Right atrium auricular region (tissue), 2 donors: Measurements from ENCODE around the gene LSMEM2. TPM values are rescaled to one million over a fixed set of nuclear protein-coding genes. Genes with fewer than 3 reads are reported as not detected.

ENCODE experiments used
- DNase-seq: peaks from one replicate; pipeline ENCODE4 v3.0.0-alpha.2; 2019; ENCODE audit warnings: low spot score
- H3K27ac ChIP-seq, 2 donors: fragments of 200-600 bp; sonication (generic); 1 replicate in 1 of 2; 2 replicates in 1 of 2; pipeline ENCODE4 v1.5.1; 2016 to 2019
- H3K27me3 ChIP-seq, 2 donors: fragments of 200-600 bp; sonication (generic); one replicate each; pipeline versions ENCODE4 v1.5.1 to v1.6.0; 2017 to 2019
- H3K36me3 ChIP-seq: fragments of 200-600 bp; sonication (generic); one replicate; pipeline ENCODE4 v1.5.1; 2016
- H3K4me1 ChIP-seq, 2 donors: fragments of 200-600 bp; sonication (generic); one replicate each; pipeline versions ENCODE4 v1.5.1 to v1.6.0; 2017 to 2019
- H3K4me3 ChIP-seq, 2 donors: fragments of 200-600 bp; sonication (generic); 1 replicate in 1 of 2; 2 replicates in 1 of 2; pipeline ENCODE4 v1.5.1; 2017 to 2019; ENCODE audit warnings: mild to moderate bottlenecking in 1 of 2, moderate library complexity in 1 of 2
- H3K9me3 ChIP-seq, 2 donors: fragments of 200-600 bp; sonication (generic); one replicate each; pipeline ENCODE4 v1.5.1; 2019
- CTCF ChIP-seq, 2 donors: fragments of 200-600 bp; sonication (generic); IDR thresholded peaks; one replicate each; pipeline ENCODE4 v1.5.1; 2019; ENCODE audit warnings: antibody characterized with exemption in 2 of 2
- total RNA-seq, 2 donors: library from RNA; depleted of rRNA; stranded (reverse); fragments of >200 nt; gene quantifications; one replicate each; pipeline ENCODE4 v1.1.0, GENCODE V29; 2016

The LSMEM2 gene
- total RNA-seq, 2 donors from 2014 or later: 9.0 to 10.6 TPM

DNA sequence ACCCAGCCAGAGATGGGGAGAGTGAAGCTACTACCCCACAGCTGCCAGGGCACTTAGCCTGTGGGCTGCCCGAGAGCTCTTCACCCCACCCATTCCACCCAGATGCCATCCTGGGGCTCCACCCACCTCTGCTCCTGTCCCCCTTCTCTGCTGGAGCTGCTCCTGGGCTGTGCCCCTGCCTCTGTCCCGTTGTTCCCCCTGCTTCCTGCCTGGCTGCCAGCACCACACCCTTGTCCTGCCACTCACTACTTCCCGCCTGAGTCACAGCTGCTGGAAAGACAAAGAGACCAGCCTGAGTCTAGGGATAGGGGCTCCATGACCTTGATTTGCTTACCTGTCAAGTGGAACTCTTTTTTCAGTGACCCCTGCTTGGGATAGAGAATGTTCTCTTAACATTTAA lies 30.5 kb upstream of the LSMEM2 start:
- Histone ChIP-seq H3K36me3 (peaks cover 21% of the 10 kb centered on the region), H3K9me3 (no peaks in the 10 kb centered on the region), H3K27ac (peak overlapping the region; percentile 88 to 95), H3K4me1 (peaks cover 0 to 98% of the 10 kb centered on the region in 2 donors), H3K27me3 (no peaks in the 10 kb centered on the region), H3K4me3 (no peak overlapping the region)
- DNase-seq: peak; percentile 87
- no peak for TF ChIP-seq CTCF (IDR thresholded peaks at IDR 0.05)

DNA sequence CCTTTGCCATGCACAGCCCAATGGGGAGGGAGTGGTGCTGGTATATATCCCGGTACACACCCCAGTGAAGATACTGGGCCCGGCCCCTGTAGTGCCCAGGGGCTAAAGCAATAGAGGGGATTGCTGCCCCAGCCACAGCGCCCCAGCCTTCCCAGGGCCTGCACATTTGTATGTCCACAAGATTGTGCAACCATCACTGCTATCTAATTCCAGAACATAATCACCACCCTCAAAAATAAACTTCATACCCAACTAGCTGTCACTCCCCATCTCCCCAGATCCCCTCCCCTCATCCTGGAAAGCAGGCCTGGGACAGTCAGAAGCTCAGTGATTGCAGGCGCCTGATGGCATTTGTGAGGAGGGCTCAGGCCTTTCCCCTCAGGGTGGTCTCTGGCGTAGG lies 29.4 kb upstream of the LSMEM2 start:
- no peaks in the 10 kb centered on the region for H3K9me3 ChIP-seq
- peaks cover 27% of the 10 kb centered on the region for H3K36me3 ChIP-seq
- peaks cover 0 to 100% of the 10 kb centered on the region in 2 donors for H3K4me1 ChIP-seq
- TF ChIP-seq CTCF (IDR thresholded peaks at IDR 0.05): no peak
- H3K27ac ChIP-seq: peak overlapping the region; percentile 88 to 95
- H3K4me3 ChIP-seq: no peak overlapping the region
- no peaks in the 10 kb centered on the region for H3K27me3 ChIP-seq
- peak; percentile 57 for DNase-seq

DNA sequence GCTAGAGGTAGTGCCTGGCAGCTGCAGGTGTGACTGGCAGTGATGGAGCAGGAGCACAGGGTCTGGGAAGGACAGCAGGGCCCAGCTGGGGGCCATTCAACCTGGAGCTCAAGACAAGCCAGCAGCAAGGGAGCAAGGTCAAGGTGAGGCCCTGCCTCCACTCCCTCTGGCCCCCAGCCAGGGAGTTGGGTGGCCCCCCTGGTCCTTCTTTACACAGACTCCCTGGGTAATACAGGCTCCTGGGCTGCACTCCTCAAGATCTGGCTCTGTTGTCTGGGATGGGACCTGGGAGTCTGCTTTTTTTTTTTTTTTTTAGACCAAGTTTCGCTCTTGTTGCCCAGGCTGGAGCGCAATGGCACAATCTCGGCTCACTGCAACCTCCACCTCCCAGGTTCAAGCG lies 28.4 kb upstream of the LSMEM2 start:
- Histone ChIP-seq H3K4me3 (no peak overlapping the region), H3K27me3 (no peaks in the 10 kb centered on the region), H3K36me3 (peaks cover 32% of the 10 kb centered on the region), H3K27ac (peak overlapping the region; percentile 88 to 95), H3K4me1 (peaks cover 0 to 100% of the 10 kb centered on the region in 2 donors), H3K9me3 (no peaks in the 10 kb centered on the region)
- DNase-seq: no peak
- no peak for TF ChIP-seq CTCF (IDR thresholded peaks at IDR 0.05)

DNA sequence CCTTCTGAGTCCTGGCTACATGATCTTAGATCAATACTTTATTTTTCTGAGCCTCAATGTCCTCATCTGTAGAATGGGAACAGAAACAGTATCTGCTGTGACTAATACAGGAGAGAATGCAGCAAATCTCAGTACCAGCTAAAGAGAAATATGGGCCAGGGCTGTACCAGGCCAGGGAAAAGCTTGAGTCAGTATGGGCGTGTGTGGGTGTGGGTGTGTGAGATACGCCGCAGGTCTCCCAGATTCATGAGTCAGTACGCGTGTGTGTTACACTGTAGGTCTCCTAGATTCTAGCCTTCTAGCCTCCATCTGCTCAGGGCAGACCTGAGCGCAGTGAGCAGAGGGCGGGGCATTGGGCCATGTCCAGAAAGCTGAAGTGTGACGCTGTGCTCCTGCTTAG lies 27.7 kb upstream of the LSMEM2 start:
- TF ChIP-seq CTCF (IDR thresholded peaks at IDR 0.05): no peak
- peak; percentile 59 for DNase-seq

GRCh38 chr3:50254577-50255250 lies 24.2 kb upstream of the LSMEM2 start:
- Histone ChIP-seq H3K27me3 (no peaks in the 10 kb centered on the region), H3K36me3 (peaks cover 59% of the 10 kb centered on the region), H3K9me3 (no peaks in the 10 kb centered on the region), H3K4me3 (no peak overlapping the region), H3K4me1 (peaks cover 0 to 85% of the 10 kb centered on the region in 2 donors), H3K27ac (peak overlapping the region; percentile 88 to 95)
- TF ChIP-seq CTCF (IDR thresholded peaks at IDR 0.05): no peak
- peak; percentile 91 for DNase-seq

More for the DNA sequence above, 27.7 kb upstream of the LSMEM2 start:
- Histone ChIP-seq H3K27me3 (no peaks in the 10 kb centered on the region), H3K9me3 (no peaks in the 10 kb centered on the region), H3K36me3 (peaks cover 38% of the 10 kb centered on the region), H3K4me1 (peaks cover 0 to 100% of the 10 kb centered on the region in 2 donors), H3K4me3 (no peak overlapping the region), H3K27ac (peak overlapping the region; percentile 88 to 95)

GRCh38 chr3:50255251-50255615 lies 23.7 kb upstream of the LSMEM2 start:
- peak overlapping the region; percentile 88 to 95 for H3K27ac ChIP-seq
- peak; percentile 58 for DNase-seq
- H3K27me3 ChIP-seq: no peaks in the 10 kb centered on the region
- H3K4me3 ChIP-seq: no peak overlapping the region
- peaks cover 59% of the 10 kb centered on the region for H3K36me3 ChIP-seq
- H3K9me3 ChIP-seq: no peaks in the 10 kb centered on the region
- peaks cover 0 to 82% of the 10 kb centered on the region in 2 donors for H3K4me1 ChIP-seq
- TF ChIP-seq CTCF (IDR thresholded peaks at IDR 0.05): no peak
